Ascending aorta (tissue), 2 donors: Measurements from ENCODE around the gene NTNG2. TPM values are rescaled to one million over a fixed set of nuclear protein-coding genes. Genes with fewer than 3 reads are reported as not detected.

Experiments
- DNase-seq, 2 donors: peaks; one replicate each; pipeline ENCODE4 v3.0.0-alpha.2; 2019; ENCODE audit warnings: low spot score in 2 of 2
- H3K27ac ChIP-seq, 2 donors: fragments of 200-600 bp; sonication (generic); one replicate each; pipeline ENCODE4 v1.5.1; 2016 to 2017; ENCODE audit warnings: mild to moderate bottlenecking in 1 of 2
- H3K27me3 ChIP-seq: fragments of 200-600 bp; sonication (generic); one replicate; pipeline ENCODE4 v1.5.1; 2017
- H3K36me3 ChIP-seq, 2 donors: fragments of 200-600 bp; sonication (generic); one replicate each; pipeline ENCODE4 v1.5.1; 2016
- H3K4me1 ChIP-seq, 2 donors: fragments of 200-600 bp; sonication (generic); one replicate each; pipeline ENCODE4 v1.5.1; 2016 to 2017; ENCODE audit warnings: mild to moderate bottlenecking in 1 of 2
- H3K4me3 ChIP-seq, 2 donors: fragments of 200-600 bp; sonication (generic); one replicate each; pipeline ENCODE4 v1.5.1; 2016 to 2017; ENCODE audit warnings: mild to moderate bottlenecking in 1 of 2
- H3K9me3 ChIP-seq, 2 donors: fragments of 200-600 bp; sonication (generic); one replicate each; pipeline ENCODE4 v1.5.1; 2016
- CTCF ChIP-seq, 3 experiments: fragments of 200-600 bp in 2 of 3; fragments of 450-650 bp in 1 of 3; sonication (generic) in 2 of 3; IDR thresholded peaks; one replicate each; pipeline ENCODE4 v1.5.1; 2016 to 2019; ENCODE audit warnings: antibody characterized with exemption in 3 of 3, mild to moderate bottlenecking in 1 of 3, moderate library complexity in 1 of 3
- intact Hi-C: fragments of 100-400 bp; cut with DNase I; formaldehyde crosslinking; loops from one replicate; pipeline ENCODE4 v1.15.1; 2023
- total RNA-seq: library from RNA; depleted of rRNA; stranded (reverse); fragments of >200 nt; gene quantifications from one replicate; pipeline ENCODE4 v1.1.0, GENCODE V29; 2016

NTNG2 gene
- total RNA-seq, 1 donor from 2014 or later = 5.9 TPM

DNA sequence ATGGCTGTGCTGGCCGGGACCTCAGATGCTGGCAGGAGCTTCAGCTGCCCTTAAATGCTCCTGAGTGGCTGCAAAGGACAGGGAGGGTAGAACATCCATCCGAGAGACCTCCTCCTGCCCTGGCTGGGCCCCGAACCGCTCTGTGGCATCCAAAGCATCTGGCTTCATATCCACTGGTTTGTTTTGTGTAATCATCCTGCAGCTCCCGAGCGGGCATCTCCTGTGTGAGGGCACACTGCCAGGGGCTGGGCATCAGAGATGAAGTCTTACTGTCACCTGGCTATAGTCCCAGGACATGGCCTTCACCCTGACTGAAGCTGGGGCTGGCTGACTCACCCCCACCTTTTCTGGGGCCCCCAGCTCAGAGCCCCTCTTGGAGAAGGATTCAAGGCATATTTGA is 18.5 kb upstream of the NTNG2 start:
- DNase-seq = no peak

GRCh38 chr9:132144708-132145365 is 17.0 kb upstream of the NTNG2 start:
- Histone ChIP-seq H3K36me3 (no peaks in the 10 kb centered on the region), H3K9me3 (no peaks in the 10 kb centered on the region)
- intact Hi-C loops = no loop called here

More for the DNA sequence above, 18.5 kb upstream of the NTNG2 start:
- no peaks in the 10 kb centered on the region for H3K9me3 ChIP-seq
- no peaks in the 10 kb centered on the region for H3K36me3 ChIP-seq
- no peak overlapping the region for H3K27ac ChIP-seq
- no peaks in the 10 kb centered on the region for H3K27me3 ChIP-seq
- intact Hi-C loops = no loop called here
- no peak overlapping the region for H3K4me3 ChIP-seq
- TF ChIP-seq CTCF (IDR thresholded peaks at IDR 0.05) = no peak
- H3K4me1 ChIP-seq = no peaks in the 10 kb centered on the region

GRCh38 chr9:132146039-132146438 is 15.8 kb upstream of the NTNG2 start:
- intact Hi-C loops = no loop called here
- Histone ChIP-seq H3K4me3 (no peak overlapping the region), H3K27ac (no peak overlapping the region), H3K36me3 (no peaks in the 10 kb centered on the region), H3K4me1 (no peaks in the 10 kb centered on the region), H3K27me3 (no peaks in the 10 kb centered on the region), H3K9me3 (no peaks in the 10 kb centered on the region)
- TF ChIP-seq CTCF (IDR thresholded peaks at IDR 0.05) = no peak
- no peak for DNase-seq

More at GRCh38 chr9:132144708-132145365, 17.0 kb upstream of the NTNG2 start:
- DNase-seq = no peak
- H3K27ac ChIP-seq = no peak overlapping the region
- H3K4me1 ChIP-seq = no peaks in the 10 kb centered on the region
- no peaks in the 10 kb centered on the region for H3K27me3 ChIP-seq
- no peak overlapping the region for H3K4me3 ChIP-seq
- no peak for TF ChIP-seq CTCF (IDR thresholded peaks at IDR 0.05)

DNA sequence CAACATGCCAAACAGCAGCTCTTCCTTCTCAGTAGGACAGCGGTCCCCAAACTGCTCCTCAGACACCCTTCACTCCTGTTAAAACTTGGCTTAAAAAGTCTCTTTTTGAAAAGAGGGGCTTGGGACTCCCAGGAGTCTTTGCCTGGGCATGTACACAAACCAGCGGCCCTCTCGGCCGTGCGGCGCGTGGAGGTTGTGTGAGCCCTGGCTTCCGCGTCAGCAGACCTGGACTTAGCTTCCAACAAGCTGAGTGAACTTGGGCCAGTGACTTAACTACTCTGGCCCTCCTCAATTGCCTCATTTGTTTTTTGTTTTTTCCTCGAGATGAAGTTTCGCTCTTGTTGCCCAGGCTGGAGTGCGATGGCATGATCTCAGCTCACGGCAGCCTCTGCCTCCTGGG is 15.3 kb upstream of the NTNG2 start:
- Histone ChIP-seq H3K9me3 (no peaks in the 10 kb centered on the region), H3K27me3 (no peaks in the 10 kb centered on the region), H3K4me3 (no peak overlapping the region), H3K27ac (no peak overlapping the region), H3K4me1 (no peaks in the 10 kb centered on the region), H3K36me3 (no peaks in the 10 kb centered on the region)
- no peak for DNase-seq
- intact Hi-C loops = no loop called here
- no peak for TF ChIP-seq CTCF (IDR thresholded peaks at IDR 0.05)

DNA sequence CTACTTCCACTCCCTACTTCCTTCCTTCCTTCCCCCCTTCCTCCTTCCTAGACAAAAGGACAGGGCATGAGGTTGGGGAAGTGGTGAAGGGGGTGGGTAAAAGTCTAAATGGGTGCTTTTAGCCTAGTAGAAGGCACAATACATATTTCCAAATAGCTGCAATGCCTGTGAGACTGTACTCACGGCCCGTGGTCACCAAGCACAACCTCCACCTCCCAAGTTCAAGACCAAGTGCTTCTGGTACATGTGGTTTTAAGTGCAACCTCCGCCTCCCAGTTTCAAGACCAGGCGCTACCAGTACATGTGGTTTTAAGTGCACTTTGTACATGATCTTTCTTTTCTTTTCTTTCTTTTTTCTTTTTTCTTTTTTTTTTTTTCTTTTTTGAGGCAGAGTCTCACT is 14.5 kb upstream of the NTNG2 start:
- Histone ChIP-seq H3K4me1 (no peaks in the 10 kb centered on the region), H3K36me3 (no peaks in the 10 kb centered on the region), H3K27ac (no peak overlapping the region), H3K9me3 (no peaks in the 10 kb centered on the region), H3K27me3 (no peaks in the 10 kb centered on the region), H3K4me3 (no peak overlapping the region)
- intact Hi-C loops = no loop called here
- no peak for TF ChIP-seq CTCF (IDR thresholded peaks at IDR 0.05)
- no peak for DNase-seq

DNA sequence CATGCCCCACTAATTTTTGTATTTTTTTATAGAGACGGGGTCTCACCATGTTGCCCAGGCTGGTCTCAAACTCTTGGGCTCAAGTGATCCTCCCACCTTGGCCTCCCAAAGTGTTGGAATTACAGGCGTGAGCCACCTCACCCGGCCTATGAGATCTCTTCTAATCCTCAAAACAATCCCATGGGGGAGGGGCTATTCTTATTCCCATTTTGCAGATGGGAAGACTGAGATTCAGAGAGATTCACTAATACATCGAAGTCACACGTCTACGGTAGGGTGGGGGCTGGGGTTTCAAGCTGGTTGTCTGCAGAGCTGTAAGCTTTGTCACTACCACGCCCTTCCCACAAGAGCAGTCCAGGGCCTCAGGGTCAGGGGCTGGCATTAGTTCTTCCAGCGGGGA is 14.0 kb upstream of the NTNG2 start:
- DNase-seq = no peak
- no peak for TF ChIP-seq CTCF (IDR thresholded peaks at IDR 0.05)
- intact Hi-C loops = no loop called here
- Histone ChIP-seq H3K36me3 (no peaks in the 10 kb centered on the region), H3K27me3 (no peaks in the 10 kb centered on the region), H3K9me3 (no peaks in the 10 kb centered on the region), H3K27ac (no peak overlapping the region), H3K4me3 (no peak overlapping the region), H3K4me1 (no peaks in the 10 kb centered on the region)
